UCSD-AML1 (cell line): ENCODE measurements around the gene TMEM11.

Experiments used
- DNase-seq: peaks from one replicate; lab custom pipeline; 2025; ENCODE audit not compliant: unreplicated experiment; lab: John Stamatoyannopoulos, UW

Gene TMEM11, protein sequence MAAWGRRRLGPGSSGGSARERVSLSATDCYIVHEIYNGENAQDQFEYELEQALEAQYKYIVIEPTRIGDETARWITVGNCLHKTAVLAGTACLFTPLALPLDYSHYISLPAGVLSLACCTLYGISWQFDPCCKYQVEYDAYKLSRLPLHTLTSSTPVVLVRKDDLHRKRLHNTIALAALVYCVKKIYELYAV

DNA sequence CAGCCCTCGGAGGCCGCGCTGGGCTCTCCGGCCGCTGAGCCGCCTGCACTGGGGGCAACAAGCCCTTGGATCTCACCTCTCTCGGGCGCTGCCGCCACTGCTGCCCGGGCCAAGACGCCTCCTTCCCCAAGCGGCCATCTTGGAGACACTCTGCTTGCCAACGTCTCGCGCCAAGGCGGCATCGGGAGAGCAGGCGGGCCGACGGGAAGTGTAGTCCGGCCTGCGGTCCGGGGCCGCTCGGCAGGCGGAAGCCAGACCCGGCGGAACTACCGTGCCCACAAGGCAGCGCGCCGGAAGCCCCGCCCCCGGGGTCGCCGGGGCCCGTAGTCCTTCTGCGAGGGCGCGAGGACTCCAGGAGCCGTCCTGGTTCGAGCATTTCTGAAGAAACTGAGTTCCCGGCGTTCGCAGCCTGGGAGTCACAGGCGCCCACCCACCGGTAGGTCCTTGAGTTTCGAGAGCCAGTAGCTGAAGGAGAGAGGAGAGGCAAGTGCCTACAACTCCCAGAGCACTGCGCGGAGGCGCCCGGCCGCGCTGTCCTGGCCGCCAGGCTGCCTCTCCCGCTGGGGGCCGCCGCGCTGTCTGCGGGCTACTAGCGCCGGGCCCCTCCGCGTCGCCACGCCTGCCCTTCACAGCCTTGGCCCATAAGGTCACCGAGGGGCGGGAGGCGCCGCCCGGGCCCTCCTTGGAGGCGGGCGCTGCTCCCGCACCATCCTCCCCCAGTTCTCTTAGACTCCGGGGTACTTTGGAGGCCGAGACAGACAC, at the start of gene TMEM11:
TSS of gene TMEM11 (minus strand) at position 147 of the 762 bp plus-strand sequence. CDS start at position 138, 9 bp downstream.
- peak; percentile 96 for DNase-seq

DNA sequence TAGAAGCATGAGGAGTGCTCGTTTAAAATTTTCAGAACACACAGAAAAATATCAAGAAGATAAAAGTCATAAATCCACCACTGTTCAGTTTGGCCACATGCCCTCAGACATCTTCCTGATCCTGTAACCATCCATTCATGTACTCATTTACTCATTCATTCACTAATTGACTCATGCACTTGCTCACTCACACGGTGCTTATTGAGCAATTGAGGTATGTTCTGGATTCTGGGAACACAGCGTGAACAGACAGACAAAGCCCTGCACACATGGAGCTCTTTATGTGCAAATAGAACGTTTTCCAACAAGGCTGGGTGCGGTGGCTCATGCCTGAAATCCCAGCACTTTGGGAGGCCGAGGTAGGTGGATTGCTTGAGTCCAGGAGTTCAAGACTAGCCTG, 49.4 kb upstream of the TMEM11 start:
- DNase-seq: no peak

DNA sequence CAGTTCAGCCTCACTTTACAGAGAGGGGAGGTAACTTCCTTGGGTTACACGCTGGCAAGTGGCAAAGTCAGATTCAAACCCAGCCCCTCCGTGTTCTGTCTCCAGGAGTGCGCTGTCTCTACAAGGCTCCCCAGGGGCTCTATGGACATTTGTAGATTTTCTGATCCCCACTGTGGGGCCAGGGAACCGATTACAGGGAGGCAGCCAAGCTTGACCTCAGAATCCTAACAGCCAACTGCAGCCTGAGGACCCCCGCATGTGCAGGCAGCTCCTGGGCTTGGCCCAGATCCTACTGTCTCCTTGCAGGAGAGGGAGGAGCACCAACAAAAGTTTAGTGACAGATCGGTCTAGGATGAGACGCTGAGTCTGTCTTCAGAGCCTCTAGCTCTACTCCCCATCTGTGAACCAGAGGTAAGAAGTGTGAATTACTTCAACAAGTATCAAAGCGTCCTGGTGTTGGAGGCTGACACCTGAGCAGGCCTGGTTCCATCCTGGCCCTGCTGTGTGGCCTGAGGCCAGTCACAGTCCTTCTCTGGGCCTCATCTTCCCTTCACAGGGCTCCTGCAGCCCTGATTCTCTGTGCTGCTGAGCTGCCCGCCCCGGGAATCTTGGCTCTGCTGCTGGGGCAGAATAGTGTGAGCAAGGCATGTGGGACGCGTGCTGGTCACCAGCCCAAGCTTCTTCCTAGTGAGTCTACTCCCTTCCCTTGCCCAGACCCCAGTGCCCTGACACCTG, 48.5 kb upstream of the TMEM11 start:
- no peak for DNase-seq

DNA sequence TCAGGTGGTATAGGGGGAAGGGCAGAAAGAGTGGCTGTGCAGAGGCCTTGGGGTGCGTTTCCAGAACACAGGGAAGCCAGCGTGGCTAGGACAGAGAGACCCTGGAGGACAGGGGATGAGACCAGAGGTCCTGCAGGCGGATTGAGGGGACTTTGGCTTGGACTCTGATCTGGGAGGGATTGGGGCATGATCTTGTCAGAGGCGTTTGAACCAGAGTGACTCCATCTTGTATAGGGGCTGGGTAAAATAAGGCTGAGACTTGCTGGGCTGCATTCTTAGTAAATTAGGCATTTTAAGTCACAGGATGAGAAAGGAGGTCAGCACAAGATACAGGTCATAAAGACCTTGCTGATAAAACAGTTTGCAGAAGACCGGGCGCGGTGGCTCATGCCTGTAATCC, 44.6 kb upstream of the TMEM11 start:
- DNase-seq: no peak

DNA sequence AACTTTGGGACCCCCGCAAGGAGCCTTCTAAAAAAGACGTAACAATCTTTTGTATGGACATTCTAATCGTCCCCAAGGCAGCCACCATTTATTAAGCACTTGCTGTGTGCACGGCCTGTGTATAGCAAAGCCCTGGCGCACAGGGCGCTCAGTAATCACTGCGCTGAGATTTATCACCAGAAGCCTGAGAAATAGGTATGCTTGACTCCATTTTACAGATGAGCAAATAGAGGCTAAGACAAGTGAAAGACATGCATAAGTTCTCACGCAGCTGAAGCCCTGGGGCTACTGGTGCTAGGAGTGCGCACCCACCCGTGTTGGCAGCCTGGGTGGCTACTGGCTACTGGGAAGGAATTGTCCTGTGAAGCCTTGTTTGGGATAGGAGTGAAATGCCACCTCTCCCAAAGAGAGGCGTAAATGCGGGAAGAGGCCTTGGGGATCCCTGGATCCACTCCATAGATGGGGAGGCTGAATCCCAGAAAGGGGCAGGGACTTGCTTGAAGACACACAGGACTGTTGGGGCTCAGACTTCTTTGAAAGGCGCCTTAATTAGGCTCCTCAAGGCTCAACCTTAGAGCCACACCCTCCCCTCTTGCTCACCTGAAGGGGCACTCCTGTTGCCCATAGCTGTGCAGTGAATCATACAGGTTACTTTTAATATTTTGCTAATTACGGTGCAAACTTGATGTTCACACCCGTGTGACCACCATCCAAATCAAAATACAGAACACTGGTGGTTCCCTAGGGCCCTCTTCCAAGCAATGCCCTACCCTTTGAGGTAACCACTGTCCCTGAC, 39.9 kb upstream of the TMEM11 start:
- DNase-seq: no peak

DNA sequence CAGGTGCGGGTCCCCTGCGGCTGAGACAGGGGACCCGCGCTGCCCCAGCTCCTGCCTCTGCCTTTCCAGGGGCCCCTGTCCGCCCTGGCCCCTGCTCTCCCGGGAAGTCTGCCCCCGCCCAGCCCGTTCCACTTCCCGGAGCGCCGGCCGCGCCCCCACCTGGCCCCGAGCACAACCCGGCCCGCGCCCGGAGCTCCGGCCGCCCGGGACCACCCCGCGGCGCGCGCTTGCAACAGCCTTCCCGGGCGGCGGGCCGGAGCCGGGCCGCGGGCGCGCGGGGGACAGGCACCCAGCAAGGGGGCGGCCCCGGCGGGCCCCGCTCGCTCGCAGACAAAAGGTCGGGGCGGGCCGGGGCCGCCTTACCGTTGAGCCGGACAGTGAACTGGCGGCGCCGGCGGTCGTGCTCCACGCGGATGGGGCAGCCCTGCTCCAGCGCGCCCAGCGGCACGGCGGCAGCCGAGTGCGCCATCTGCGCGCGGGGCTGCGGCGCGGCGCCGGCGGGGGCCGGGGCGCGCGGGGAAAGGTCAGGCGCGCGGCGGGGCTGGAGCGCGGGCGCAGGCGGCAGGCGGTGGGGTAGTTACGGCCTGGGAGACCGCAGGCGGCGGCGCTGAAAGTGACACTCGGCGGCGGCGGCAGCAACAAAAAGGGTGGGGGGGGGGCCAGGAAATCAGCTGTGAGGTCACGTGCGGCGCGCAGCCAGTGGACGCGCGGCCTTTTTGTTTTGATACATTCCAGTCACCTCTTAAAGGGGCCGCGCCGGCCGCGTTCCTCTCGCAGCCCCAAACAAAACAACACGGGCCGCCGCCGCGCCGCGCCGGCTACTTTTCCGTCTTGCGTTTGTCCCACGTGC, 39.1 kb upstream of the TMEM11 start, which contains the start of gene NATD1:
TSS of gene NATD1 (minus strand) at position 615 of the 850 bp plus-strand sequence. CDS start at position 469, 146 bp downstream.
- DNase-seq: peak; percentile 77

DNA sequence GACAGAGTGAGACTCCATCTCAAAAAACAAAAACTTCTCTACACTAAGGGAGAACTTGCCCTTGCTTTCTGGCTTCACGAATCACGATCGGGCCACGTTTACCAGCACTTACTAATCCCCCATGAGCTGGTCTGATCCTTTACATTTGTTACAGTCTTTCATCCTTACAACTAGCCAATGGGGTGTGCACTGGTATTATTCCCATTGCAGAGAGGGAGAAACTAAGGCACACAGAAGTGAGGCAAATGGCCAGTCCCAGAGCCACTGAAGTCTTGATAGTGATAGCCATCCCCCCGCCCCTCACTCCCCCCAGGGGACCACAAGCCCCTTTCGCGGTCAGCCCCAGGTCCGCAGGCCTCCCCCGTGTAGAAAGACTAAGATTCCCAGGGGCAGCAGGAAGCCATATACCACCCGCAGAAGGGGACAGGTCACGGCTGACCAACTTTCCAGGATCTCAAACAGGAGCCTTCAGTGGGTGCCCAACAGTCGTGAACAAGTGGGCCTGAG, 38.4 kb upstream of the TMEM11 start:
- no peak for DNase-seq

DNA sequence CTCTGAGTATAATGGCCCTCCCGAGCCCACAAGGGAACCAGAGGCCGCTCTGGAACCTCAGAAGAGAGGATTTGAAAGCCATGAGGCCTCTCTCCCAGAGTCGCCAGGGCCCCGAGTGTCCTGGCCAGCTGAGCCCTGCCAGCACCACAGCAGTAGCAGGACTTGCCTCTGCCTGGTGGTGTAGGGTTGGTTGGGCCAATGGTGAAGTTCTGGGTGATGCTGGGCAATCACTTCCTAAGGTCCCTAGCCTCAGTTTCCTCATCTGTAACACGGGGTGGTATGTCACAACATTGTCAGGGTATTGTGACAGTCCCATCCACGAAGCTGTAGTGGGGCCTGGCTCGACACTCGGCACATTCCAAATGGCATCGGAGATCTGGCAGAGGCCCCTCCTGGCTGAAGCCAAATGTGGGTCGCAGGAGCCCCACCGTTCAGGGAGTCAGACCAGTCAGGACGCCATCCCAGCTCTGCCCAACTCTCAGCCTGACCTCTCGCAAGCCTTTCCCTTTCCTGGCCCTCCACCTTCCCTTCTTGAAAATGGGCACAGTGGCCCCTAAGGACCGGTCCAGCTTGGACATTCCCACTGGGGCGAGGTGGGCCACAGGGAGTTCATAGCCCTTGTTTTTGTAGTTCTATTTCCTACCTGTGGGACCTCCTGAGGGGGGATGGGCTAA, 37.5 kb upstream of the TMEM11 start:
- no peak for DNase-seq

DNA sequence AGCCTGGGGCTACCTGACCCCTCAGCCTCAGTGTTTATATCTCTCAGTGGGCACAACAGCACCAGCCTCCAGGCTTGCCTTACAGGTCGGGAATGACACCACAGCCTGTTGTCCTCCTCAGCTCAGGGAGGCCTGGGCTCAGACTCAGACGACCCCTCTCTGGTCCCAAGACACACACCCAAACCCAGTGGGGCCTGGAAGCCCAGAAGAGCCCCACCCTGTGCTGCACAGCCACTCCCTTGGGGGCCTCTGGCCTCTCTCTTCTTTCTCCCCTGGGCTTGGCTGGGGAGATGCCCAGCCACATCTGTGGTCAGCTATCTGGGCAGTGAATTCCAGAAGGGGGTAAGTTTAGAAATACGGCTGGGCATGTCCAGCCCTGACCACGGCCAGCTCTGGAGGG, 36.9 kb upstream of the TMEM11 start:
- DNase-seq: no peak

DNA sequence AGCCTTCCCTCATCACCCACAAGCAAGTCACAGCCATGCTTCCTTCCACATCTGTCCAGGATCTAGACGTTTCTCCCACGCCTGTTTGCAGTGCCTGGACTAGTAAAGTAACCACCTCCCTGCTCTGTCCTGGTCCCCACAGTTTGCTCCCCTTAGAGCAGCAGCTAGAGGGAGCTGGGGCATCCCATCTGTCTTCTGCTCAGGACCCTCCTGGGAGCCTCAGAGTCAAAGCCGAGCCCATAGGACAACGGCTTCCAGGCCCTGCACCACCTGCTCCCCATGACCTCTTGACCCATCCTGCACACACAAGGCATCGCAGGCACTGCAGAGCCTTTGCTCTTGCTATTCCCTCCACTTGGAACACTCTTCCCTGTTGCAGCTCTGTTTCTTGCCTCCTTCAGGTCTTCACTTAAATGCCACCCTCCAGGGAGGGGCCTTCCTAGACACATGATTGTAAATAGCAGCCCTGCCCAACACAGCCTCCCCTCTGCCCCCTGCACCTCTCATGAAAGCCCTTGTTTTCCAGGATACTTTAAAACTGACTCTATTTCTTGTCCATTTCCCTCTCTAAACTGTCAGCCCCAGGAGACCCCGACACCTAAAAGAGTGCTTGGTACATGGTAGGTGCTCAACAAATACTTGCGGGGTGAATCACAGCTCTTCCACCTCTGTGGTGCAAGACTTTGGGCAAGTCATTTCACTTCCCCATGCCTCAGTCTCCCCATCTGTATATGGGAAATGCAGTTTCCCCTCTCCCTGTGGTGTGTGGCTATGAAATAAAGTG, 36.2 kb upstream of the TMEM11 start:
- no peak for DNase-seq

DNA sequence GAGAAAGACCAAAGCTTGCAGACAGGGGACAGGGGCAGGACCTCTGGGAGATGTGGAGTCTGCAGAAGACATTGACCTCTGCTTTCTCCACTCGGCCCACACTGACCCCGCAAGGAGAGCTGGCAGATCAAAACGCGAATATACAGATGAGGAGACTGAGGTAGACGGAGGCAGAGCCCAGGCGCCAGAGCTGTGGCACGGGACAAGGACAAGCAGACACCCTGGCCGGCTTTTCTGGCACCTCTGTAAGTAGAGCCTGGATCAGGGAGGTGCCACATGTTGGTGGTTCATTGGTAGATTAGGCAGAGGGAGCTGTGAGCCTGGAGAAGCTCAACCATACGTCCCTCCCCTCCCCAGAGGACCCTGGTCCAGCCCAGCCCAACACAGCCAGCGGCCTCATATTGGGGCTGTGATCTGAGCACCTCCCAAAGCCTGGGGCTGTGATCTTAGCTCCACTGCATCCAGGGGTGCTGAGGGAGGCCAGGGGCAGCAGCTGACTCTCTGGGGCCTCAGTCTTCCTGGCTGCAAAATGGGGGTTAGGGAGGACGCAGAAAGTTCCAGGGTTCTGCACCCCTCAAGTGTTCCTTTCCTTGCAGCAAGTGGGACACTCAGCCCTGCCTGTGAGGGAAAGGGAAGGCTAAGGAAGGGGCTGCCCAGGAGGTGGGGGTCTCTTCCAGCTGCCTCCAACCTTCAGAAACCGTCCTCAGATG, 35.3 kb upstream of the TMEM11 start:
- DNase-seq: no peak

DNA sequence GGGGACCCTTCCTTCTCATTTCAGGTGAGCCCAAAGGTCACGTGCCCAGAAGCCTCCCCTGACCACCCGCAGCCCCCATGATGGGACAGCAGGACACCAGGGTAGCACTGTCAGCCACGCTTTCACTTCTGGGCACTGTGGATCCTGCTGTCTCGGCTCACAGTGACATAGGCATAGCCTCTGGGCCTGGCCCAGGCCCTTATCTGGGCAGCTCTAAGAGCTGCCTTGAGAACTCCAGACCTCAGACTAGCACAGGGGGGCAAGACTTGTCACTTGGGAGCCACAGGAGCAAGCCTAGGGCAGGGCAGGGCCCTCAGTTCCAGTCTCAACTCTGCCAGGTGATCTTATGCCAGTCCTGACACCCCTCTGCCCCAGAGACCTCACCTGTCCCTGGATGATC, 34.5 kb upstream of the TMEM11 start:
- no peak for DNase-seq

DNA sequence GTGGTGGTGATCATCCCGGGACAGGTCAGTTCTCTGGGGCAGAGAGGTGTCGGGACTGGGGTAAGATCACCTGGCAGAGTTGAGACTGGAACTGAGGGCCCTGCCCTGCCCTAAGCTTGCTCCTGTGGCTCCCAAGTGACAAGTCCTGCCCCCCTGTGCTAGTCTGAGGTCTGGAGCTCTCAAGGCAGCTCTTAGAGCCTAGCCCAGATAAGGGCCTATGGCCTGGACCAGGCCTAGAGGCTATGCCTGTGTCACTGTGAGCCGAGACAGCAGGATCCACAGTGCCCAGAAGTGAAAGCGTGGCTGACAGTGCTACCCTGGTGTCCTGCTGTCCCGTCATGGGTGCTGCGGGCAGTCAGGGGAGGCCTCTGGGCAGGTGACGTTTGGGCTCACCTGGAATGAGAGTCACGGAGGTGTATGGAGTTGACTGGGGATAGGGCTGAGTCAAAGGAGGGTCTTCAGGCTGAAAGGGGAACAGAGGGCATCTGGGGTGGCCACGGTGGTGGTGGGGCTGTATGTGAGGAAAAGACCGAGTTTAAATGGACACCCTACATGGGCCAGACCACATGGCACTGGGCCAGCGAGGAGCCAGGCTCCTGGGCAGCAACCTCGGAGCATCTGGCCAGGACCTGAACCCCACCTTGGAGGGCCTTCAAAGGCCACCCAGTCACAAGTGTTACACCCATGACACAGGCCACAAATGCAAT, 33.7 kb upstream of the TMEM11 start:
- no peak for DNase-seq

DNA sequence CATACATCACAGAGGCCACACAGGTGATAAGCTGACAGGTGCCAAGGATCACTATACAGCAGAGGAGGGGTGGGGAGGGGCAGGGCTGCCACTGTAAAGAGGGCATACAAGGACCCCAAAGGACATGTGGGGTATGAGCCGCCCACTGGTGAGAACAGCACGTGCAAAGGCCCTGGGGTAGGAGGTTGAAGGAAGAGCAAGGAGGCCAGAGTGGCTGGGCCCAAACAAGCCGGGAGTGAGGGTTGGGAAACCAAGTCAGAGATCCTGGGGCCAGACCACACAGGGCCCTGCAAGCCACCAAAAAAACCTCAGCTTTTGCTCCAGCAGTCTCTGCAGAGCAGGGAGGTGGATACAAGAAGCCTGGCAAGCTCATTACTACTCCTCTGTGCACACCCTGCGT, 32.7 kb upstream of the TMEM11 start:
- DNase-seq: no peak

DNA sequence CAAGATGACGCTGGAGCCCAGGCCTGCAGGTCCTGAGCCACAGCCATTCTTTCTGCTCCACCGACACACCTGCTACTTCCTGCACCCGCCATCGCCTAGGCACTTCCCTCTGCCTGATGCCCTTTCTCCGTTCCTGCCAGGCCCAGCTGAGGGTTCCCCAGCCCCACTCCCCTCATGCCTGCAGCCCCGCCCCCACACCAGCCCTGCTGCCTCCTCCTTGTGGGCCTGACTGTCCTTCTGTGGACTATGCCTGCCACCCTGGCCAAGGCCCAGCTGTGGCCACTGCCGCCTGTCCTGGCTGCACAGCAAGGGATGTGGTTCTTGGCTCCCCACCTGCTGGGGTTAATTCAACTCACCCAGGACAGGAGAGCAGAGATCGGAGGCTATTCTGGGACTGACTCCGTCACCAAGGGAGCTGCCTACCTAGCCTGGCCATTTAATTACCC, 31.7 kb upstream of the TMEM11 start:
- no peak for DNase-seq

DNA sequence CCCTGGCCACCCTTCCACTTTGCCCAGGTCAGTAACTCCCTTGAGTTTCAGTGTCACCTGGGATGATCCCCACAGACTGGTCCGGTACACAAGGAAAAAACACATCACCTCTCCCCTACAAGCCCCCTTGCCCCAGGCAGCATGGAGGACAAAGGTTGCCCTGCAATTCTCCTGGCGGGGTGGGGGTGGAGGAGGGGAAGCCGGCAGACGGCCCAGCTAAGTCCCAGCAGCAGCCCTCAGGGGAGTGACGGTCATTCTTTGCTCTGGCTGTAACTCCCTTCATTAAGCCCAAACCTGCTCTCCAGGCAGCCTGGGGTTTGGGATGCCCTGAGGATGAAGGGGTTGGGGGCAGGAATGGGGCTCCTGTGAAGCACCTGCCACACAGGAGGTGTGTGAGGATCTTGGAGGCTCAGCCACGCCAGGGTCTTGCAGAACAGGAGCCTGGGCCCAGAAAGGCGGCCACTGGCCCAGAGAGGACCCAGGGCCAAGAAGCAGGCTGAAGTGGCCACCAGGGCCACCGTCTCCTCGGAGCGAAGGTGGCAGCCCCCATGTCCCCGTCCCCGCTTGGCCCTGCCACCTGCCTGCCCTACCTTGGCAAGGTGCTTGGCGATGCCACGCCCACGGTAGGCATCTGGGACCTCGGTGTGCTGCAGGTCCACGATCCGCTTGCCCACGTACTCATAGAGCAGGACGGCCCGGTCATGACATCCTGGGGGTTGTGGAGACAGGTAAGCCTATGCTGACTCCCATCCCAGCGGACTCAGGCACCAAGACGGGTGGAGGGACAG, 29.7 kb upstream of the TMEM11 start:
- no peak for DNase-seq
